Measurements from ENCODE around the gene FAM98C.

DNA sequence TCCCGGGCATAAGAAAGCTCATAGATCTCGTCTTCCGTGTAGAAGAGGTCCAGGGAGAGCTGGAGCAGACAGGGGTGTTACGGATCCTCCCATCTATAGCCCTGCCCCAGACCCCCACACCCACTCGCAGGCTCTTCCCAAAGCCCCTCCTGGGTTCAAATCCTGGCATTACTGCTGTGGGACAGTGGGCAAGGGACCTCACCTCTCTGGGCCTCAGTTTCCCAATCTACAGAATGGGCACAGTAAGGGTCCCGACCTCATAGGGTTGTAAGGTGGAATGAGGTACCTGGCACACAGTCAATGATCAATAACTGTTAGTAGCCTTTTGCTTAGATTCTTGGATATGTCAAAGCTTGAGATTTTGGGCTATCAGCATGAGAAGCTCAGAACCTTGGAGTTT is 10.5 kb downstream of the FAM98C start:
- TF ChIP-seq, protein P1, sequence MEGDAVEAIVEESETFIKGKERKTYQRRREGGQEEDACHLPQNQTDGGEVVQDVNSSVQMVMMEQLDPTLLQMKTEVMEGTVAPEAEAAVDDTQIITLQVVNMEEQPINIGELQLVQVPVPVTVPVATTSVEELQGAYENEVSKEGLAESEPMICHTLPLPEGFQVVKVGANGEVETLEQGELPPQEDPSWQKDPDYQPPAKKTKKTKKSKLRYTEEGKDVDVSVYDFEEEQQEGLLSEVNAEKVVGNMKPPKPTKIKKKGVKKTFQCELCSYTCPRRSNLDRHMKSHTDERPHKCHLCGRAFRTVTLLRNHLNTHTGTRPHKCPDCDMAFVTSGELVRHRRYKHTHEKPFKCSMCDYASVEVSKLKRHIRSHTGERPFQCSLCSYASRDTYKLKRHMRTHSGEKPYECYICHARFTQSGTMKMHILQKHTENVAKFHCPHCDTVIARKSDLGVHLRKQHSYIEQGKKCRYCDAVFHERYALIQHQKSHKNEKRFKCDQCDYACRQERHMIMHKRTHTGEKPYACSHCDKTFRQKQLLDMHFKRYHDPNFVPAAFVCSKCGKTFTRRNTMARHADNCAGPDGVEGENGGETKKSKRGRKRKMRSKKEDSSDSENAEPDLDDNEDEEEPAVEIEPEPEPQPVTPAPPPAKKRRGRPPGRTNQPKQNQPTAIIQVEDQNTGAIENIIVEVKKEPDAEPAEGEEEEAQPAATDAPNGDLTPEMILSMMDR (IDR thresholded peaks at IDR 0.05) = no peak
- TF ChIP-seq POLR2A (IDR thresholded peaks at IDR 0.05) = no peak
